Stimulated activated CD8-positive, alpha-beta memory T cell treated with anti-CD3 and anti-CD28 coated beads, Interleukin-7, amount 100 ng/mL, for 48 hours (primary cell): ENCODE measurements around the gene BCAS3.
"Not testable (repeated sequence)": the region's sequence is repeated elsewhere in the genome, so short reads cannot be mapped to it uniquely, and the experiment has no call there.

Experiments
- DNase-seq, 2 donors: peaks; one replicate each; pipeline ENCODE4 v3.0.0-alpha.2; 2020; ENCODE audit warnings: low read depth in 1 of 2; ENCODE audit errors: extremely low read depth in 1 of 2

The BCAS3 gene

DNA sequence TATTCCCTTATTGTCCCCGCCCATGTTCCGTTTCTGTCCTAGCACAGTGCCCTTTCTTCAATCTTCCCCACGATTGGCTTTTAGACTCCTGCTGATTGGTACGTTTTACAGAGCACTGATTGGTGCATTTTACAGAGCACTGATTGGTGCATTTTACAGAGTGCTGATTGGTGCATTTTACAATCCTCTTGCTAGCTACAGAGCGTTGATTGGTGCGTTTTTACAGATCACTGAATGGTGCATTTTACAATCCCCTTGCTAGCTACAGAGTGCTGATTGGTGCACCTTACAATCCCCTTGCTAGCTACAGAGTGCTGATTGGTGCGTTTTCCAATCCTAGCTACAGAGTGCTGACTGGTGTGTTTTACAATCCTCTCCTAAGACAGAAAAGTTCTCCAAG, 3.0 kb upstream of the BCAS3 start:
- not testable (repeated sequence) for DNase-seq

DNA sequence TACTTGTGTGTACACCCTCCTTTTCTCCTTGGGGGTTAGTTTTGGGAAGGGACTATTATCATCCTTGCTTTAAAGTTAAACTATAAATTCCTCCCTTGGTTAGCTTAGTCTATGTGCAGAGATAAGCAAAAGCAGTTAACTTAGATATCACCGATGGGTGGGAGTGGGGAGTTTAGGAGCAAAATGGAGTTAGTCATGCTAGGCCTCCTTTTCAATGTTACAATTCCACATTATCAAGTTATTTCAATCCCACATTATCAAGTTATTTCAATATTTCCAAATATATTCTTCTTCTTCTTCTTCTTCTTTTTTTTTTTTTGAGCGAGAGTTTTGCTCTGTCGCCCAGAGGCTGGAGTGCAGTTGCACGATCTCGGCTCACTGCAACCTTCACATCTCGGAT, 1.7 kb upstream of the BCAS3 start:
- DNase-seq, result no peak

DNA sequence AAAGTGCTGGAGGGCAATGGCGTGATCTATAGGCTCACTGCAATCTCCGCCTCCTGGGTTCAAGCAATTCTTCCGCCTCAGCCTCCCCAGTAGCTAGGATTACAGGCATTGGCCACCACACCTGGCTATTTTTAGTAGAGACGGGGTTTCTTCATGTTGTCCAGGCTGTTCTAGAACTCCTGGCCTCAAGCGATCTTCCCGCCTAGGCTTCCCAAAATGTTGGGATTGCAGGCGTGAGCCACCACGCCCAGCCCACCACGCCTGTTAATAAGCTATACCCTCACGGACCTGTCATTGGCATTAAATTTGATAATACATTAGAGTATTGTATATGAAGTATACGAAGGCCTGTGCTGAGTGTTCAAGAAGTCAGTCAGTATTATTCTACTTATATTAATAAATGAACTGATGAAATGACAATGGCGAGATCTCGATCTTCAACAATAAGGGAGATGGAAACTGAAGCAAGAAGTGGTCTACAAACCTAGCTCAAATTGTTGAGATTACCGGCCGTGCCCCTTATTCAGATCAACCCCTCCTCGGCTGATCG, 818 bp upstream of the BCAS3 start:
- no peak for DNase-seq

DNA sequence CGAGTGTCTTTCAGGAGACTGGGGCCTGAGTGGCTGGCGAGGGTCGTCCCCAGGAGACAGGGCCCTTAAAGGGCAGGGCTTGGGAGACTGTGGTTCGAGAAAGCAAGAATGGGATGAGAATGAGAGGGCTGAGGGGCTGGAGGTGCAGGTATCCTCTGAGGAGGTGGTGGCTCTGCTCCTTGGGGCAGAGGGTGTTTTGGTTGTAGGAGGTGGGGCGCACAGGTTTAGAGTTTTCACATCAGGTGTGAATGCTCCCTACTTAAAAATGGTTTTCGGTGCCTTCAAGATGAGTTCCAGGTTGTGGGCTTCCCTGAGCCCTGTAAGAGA, 430 bp downstream of the BCAS3 start:
- DNase-seq, result no peak

DNA sequence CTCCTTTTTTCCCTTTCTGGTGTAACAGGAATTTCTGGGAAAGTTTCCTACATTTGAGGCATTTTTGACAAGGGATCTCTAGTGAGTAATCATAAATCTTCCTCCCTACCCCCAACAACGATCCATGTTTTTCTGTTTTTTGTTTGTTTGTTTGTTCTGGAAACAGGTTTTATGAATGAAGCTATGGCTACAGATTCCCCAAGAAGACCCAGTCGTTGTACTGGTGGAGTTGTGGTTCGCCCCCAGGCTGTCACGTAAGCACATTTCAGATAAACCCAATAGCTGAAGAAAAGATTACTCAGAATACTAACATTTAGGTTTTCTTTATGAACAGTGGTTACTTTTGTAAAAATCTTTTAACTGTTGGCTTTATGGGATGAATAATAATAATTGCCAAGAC, 1.6 kb downstream of the BCAS3 start:
- no peak for DNase-seq

DNA sequence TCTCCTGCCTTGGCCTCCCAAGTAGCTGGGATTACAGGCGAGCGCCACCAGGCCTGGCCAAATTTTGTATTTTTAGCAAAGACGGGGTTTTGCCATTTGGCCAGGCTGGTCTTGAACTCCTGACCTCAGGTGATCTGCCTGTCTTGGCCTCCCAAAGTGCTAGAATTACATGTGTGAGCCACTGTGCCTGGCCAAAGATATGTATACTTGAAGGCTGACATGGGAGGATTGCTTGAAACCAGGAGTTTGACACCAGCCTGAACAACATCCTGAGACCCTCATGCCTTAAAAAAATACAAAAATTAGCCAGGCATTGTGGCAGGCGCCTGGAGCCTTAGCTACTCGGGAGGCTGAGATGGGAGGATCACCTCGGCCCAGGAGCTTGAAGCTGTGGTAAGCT, 3.1 kb downstream of the BCAS3 start:
- DNase-seq, result no peak

DNA sequence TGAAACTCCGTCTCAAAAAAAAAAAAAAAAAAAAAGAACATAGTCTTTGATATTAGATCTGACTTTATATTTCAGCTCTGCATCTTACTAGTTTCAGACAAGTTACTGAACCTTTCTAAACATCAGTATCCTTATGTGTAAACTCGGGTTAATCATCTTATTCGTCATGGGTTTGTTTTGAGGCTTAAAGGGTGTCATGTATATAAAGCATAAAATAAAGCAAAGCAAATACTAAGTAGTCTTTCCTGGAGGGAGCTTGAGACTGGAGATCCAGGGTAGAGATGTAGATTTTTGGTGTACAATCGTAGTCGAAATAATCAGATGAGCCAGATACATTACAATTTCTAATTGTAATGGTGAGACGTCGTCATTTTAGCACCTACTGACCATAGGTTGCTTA, 7.8 kb downstream of the BCAS3 start:
- DNase-seq, result no peak

DNA sequence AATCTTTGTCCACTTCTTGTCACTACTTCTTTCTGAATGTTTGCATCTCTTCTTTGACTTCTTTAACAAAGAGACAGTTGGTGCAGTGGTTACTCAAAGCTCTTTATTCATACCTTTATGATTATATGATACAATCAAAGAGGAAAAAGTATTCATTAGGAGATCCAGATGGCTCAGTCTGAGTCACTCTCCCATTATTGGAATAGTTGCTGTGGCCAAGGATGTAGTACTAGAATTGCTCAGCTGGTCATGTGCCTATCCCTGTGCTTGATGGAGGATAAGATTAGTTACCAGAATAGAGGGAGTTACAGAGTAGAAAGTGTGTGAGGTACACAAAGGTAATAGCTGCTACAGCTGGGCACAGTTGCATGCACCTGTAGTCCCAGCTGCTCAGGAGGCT, 18.3 kb downstream of the BCAS3 start:
- DNase-seq, result no peak

DNA sequence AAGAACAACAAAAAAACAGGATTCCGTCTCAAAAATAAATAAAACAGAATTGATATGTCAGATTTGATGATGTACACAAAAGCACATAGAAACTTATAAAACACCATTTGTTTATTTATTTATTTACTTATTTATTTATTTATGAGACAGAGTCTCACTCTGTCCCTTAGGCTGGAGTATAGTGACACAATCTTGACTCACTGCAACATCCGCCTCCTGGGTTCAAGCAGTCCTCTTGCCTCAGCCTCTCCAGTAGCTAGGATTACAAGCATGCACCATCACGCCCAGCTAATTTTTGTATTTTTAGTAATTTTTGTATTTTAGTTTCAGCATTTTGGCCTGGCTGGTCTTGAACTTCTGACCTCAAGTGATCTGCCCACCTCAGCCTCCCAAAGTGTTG, 21.4 kb downstream of the BCAS3 start:
- DNase-seq, result no peak

DNA sequence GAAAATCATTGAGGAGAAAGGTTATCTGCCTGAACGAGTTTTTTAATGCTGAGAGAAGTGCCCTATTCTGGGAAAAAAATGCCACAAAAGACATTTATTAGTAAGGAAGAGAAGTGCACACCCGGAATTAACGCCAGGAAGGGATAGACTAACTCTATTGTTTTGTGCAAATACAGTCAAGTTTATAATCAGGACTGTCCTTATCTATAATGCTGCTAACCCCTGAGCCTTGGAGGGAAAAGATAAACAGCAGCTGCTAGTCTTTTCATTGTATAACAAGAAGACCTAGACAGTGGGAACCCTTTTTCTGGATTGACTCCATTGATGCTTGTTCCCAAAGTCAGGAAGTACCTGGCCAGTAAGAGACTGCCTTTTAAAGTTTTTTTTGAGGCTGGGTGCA, 26.5 kb downstream of the BCAS3 start:
- DNase-seq, result no peak

DNA sequence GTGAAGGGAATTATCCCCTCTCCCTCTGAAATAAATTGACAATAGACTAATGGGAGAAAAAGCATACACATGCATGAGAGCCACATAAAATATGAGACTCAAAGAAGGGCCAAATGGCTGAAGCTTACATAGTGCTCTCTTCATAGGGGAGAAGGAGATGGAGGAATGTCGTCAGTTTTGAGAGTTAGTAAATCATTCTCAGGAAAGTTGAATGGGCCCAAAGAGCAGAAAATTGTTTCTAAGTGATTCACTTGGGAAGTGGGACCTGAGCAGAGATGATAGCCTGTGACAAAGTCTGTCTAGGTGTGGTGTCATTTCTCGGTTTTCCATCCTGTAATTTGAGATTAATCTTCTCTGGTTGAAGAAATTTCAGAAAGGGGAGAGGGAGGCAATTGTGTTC, 35.0 kb downstream of the BCAS3 start:
- no peak for DNase-seq

DNA sequence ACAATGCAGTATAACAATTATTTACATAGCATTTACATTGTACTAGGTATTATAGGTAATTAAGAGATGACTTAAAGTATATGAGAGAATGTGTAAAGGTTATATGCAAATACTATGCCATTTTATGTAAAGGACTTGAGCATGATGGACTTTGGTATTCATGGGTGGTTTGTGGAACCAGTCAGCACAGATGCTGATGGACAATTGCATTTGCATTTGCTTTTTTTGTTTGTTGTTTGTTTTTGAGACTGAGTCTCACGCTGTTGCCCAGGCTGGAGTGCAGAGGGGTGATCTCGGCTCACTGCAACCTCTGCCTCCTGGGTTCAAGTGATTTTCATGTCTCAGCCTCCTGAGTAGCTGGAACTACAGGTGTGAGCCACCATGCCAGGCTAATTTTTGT, 36.0 kb downstream of the BCAS3 start:
- no peak for DNase-seq

DNA sequence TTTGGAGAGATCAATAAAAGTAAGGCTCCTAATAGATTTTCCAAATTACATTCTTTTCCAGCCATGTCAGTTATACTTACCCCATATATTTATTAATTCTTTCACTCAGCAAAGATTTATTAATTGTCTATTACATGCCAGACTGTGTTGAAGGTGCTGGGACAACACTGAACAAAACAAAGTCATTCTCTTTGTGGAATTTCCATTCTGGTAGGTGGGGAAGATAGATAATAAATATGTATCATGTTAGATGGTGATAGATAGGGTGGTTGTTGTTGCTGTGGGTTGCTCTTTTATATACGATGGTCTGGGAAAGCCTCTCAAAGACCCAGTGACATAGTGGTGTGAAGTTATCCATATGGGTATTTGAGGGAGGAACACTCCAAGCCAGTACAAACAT, 39.1 kb downstream of the BCAS3 start:
- DNase-seq, result no peak

DNA sequence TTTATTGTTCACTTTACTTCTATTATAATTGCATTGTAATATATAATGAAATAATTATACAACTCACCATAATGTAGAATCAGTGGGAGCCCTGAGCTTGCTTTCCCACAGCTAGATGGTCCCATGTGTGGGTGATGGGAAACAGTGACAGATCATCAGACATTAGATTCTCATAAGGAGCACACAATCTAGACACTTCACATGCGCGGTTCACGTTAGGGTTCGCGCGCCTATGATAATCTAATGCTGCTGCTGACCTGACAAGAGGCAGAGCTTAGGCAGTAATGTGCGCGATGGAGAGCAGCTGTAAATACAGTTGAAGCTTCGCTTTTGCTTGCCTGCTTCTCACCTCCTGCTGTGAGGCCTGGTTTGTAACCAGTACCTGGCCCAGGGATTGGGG, 40.2 kb downstream of the BCAS3 start:
- DNase-seq, result no peak

DNA sequence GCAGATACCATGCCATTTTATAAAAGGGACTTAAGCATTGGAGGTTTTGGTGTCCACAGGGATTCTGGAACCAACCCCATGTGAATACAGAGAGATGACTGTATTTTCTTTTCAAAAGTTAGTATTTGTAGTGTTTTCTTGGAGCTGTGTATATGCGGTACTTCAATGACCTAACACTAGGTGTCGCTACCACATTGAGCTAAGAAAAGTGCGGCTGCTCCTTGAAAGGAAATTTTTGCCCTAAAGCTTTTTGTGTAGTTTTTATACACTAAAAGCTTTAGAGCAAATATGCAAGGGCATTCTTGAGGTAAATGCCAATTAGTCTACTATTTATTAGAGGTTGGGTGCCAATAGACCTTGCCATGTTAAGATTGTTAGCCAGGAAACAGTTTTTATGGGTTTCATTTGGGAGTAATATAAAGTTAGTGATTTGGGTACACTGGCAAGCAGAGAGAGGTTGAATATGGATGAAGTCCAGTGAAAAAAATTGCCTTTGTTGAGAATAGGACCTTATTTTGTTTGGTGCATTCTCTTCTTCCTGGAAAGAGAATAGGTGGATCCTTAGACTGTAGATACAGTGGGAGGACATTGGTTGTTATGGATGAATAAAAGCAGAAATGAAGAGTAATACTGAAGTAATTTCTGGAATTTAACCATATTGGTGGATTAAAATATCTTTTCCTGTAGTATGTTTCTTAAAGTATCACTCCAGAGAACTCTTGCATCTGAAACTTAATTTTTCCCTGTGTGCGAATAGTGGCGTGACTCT, 43.3 kb downstream of the BCAS3 start:
- peak in 1 of 2 donors; percentile 5 for DNase-seq

DNA sequence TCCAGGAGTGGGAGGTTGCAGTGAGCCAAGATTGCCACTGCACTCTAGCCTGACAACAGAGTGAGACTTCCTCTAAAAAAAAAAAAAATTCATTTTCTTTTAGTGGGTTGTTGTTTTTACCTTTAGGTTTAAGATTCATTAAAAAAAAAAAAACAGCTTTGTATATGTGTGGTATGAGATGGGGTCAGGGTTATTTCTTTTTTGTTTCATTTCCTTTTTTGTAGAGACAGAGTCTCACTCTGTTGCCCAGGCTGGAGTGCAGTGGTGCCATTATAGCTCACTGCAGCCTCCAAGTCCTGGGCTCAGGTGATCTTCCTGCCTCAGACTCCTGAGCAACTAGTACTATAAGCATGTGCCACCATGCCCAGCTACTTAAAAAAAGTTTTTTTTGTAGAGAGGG, 47.0 kb downstream of the BCAS3 start:
- DNase-seq, result no peak

DNA sequence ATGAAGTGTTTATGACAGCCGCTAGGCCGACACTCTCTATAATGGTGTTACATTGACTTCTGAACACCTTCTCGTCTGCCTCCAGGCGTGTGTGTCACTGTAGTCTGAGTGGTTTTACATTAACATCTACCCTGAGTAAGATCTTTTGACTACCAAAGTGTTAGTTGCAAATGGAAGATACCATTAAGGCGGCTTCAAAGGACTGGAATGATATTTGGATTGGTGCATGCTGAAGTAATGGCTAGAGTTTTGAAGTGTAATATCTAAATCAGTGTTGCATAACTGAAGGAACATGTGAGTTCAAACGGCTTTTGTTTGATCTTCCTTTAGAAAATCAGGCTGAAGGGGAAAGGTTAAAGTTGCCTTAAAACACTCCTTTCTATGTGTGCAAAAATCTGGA, 52.2 kb downstream of the BCAS3 start:
- no peak for DNase-seq

DNA sequence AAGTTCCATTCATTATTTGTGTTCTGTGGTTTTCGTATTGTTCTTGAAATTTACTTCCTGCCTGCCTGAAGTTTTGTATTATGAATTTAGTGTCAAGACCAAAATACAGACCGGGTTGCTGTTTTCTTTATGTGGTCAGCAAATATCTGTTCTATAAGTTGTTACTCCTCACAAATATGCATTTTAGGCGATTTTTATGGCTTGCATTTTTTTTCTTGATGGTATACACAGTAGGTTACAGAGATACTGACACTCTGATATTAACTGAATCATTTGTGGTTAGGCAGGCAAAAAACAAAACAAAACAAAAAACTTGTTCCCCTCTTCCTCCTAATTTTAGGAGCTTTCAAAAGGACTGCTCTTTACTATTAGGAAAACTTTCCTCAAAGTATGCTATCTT, 52.6 kb downstream of the BCAS3 start:
- no peak for DNase-seq

DNA sequence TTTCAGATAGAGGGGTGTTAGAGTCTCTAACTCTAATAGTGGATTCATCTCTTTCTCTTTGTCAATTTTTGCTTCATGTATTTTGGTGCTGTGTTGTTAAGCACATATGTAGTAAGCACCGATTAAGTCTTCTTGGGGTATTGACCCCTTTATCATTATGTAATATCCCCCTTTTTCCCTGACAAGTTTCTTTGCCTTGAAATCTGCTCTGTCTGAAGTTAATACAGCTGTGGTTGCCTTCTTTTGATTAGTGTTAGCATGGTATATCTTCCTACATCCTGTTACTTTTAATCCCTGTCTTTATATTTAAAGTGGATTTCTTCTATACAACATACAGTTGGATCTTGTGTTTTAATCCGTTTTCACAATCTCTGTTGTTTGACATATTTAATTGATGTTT, 60.6 kb downstream of the BCAS3 start:
- no peak for DNase-seq

DNA sequence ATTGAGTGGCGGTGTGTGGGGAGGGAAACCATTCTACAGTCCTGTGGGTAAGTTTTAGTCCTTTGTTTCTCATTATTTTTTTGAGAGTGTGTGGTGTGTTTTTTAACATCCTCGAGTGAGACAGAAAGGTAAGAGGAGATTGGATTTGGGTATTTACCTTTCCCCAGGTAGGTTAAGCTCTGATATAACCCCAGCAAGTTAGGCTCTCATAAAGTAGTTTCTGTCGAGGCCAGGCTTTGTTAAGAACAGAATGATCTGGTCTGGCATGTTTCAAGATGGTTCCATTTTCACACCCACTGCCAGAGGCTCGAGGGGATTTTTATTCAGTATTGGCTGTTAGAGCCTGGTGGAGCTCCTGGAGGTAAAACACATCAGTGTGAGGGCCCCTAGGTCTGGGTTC, 62.9 kb downstream of the BCAS3 start:
- no peak for DNase-seq

DNA sequence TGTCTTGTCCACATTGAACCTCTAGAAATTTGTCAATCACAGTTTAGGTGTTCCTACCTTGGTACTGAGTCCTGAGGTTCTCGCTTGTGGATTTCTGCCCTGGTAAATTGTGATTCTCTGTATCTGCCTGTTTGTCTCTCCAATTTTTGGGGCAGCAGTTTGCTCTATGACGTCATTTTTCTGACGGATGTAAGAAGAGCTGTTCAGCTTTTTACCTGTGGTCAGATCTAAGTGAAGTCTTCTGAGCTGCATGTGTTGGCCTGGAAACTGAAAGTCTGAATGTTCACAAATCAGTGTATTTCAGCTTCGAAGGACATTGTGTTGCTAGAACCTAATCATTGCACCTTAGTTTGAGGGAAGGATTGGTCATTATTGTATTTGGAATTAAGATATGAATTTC, 63.4 kb downstream of the BCAS3 start:
- no peak for DNase-seq

DNA sequence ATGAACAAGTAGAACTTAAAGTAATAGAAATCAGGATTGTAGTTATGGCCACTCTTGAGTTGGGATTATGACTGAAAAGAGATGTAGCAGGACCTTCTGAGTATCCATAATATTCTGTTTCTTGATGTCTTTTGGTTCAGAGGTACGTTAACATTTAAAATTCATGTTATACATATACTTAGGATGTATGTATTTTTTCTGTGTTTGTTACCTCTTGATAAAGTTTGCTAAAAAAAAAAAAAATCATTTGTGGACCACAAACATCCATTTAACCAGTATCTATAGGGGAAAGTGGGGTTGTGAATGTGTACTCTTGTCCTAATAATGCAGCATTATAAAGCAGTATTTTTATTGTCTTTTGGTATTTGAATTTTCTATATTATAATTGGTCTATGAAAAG, 65.6 kb downstream of the BCAS3 start:
- no peak for DNase-seq

DNA sequence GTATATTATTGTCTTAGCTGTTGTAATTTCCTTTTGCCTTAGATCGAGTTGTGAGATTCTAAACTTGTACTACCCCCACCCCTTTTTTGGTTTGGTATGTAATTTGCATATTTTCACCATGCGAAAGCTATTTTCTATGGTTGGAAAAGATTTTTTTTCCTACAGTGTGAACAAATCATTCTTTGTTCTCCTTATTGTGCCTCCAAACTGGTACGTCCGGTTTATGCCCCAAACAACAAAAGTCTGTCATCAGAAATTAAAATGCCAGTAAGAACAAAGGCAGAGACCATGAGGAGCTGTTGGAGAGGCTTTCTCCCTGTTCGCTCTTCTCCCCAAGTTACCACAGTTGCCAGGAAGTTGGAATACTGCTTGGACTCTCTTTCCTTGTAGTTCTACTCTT, 66.1 kb downstream of the BCAS3 start:
- no peak for DNase-seq
